DND-41 (cell line): ENCODE measurements around the gene PLAC8L1.

Experiments used
- ATAC-seq: fragments of 200-7000 bp; cut with Tn5 transposase; 3 replicates; pipeline ENCODE4 v1.9.1; 2021; ENCODE audit warnings: low read depth; ENCODE audit not compliant: insufficient read depth
- DNase-seq: peaks from one replicate; pipeline ENCODE4 v3.0.0-alpha.2; 2020
- H2AFZ ChIP-seq: 2 replicates; pipeline ENCODE4 v1.6.0; 2012; ENCODE audit warnings: low read depth, low read length
- H3K27ac ChIP-seq: 2 replicates; pipeline ENCODE4 v1.5.1; 2012; ENCODE audit warnings: low read length, inconsistent platforms
- H3K27me3 ChIP-seq: fragments of 200-600 bp; sonication (generic); 2 replicates; pipeline ENCODE4 v1.6.0; 2012; ENCODE audit warnings: low read length, mild to moderate bottlenecking, inconsistent platforms; ENCODE audit not compliant: insufficient read depth, poor library complexity
- H3K36me3 ChIP-seq: 2 replicates; pipeline ENCODE4 v1.5.1; 2012; ENCODE audit warnings: low read length, inconsistent platforms; ENCODE audit not compliant: insufficient read depth
- H3K4me1 ChIP-seq: 2 replicates; pipeline ENCODE4 v1.5.1; 2012; ENCODE audit warnings: mild to moderate bottlenecking, low read length; ENCODE audit not compliant: insufficient read depth
- H3K4me2 ChIP-seq: 2 replicates; pipeline ENCODE4 v1.6.0; 2012; ENCODE audit warnings: mild to moderate bottlenecking, moderate library complexity, low read length, inconsistent platforms; ENCODE audit not compliant: insufficient read depth
- H3K4me3 ChIP-seq, 2 experiments: fragments of 200-600 bp in 1 of 2; shearing (Covaris generic) in 1 of 2; 2 replicates each; pipeline ENCODE4 v1.5.1; 2012 to 2016; ENCODE audit warnings: inconsistent platforms in 2 of 2, low read length in 2 of 2, mild to moderate bottlenecking in 2 of 2, low read depth in 1 of 2, moderate library complexity in 1 of 2
- H3K79me2 ChIP-seq: 2 replicates; pipeline ENCODE4 v1.6.0; 2012; ENCODE audit warnings: low read length, inconsistent platforms; ENCODE audit not compliant: insufficient read depth
- H3K9ac ChIP-seq: 2 replicates; pipeline ENCODE4 v1.6.0; 2012; ENCODE audit warnings: low read depth, mild to moderate bottlenecking, inconsistent platforms, low read length, moderate library complexity
- H3K9me3 ChIP-seq: 2 replicates; pipeline ENCODE4 v1.5.1; 2012; ENCODE audit warnings: low read length, moderate library complexity, mild to moderate bottlenecking, inconsistent platforms; ENCODE audit not compliant: insufficient read depth, severe bottlenecking
- H4K20me1 ChIP-seq: 2 replicates; pipeline ENCODE4 v1.6.0; 2012; ENCODE audit warnings: low read length; ENCODE audit not compliant: insufficient read depth
- EZH2 ChIP-seq: IDR thresholded peaks from 3 replicates; pipeline ENCODE4 v1.6.1; 2012; ENCODE audit warnings: borderline replicate concordance, low read depth, mild to moderate bottlenecking, moderate library complexity, low read length, inconsistent platforms; ENCODE audit not compliant: severe bottlenecking
- TF ChIP-seq, protein P1 (sequence below): IDR thresholded peaks from 2 replicates; pipeline ENCODE4 v1.5.1; 2012; ENCODE audit warnings: borderline replicate concordance, low read length, moderate library complexity, mild to moderate bottlenecking; ENCODE audit not compliant: poor library complexity, severe bottlenecking; ENCODE audit errors: extremely low read depth

The PLAC8L1 gene

DNA sequence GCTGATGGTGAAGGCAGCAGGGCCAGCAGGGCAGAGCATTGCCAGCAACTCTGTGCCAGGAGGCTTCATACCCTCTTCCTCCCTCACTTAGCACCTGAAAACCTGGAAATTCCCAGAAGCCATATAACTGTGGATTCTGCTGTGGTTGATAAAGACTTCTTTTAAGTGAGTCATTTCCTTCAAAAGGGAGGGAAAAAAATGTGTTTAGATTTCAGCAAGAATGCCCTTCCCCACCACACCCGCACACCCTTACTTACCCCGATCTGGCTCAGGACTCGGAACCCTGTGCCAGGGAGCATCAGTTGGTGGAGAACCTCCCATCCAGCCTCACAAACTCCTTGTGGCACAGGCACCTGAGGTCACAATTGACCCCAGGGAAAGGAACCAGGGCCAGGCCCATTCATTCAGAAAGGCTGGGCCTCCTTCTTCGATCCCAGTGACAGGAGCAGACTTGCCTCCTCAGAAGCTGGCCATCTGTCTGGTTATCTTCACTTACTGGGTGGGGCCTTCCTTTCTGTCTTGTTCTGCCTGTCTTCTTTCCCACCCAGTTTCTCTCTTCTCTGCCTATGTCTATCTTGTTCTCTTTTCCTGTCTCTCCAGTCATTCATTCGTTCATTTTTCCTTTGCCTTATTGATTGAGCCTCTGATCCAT, 62.6 kb downstream of the PLAC8L1 start:
- ATAC-seq (no peak), DNase-seq (no peak)
- no peak overlapping the region for H3K4me2 ChIP-seq
- H3K4me3 ChIP-seq: no peak overlapping the region
- H2AFZ ChIP-seq: no peak overlapping the region
- no peaks in the 10 kb centered on the region for H3K36me3 ChIP-seq
- no peaks in the 10 kb centered on the region for H3K4me1 ChIP-seq
- no peak overlapping the region for H3K27ac ChIP-seq
- no peaks in the 10 kb centered on the region for H3K9me3 ChIP-seq
- TF ChIP-seq EZH2: no peak
- TF ChIP-seq, protein P1, sequence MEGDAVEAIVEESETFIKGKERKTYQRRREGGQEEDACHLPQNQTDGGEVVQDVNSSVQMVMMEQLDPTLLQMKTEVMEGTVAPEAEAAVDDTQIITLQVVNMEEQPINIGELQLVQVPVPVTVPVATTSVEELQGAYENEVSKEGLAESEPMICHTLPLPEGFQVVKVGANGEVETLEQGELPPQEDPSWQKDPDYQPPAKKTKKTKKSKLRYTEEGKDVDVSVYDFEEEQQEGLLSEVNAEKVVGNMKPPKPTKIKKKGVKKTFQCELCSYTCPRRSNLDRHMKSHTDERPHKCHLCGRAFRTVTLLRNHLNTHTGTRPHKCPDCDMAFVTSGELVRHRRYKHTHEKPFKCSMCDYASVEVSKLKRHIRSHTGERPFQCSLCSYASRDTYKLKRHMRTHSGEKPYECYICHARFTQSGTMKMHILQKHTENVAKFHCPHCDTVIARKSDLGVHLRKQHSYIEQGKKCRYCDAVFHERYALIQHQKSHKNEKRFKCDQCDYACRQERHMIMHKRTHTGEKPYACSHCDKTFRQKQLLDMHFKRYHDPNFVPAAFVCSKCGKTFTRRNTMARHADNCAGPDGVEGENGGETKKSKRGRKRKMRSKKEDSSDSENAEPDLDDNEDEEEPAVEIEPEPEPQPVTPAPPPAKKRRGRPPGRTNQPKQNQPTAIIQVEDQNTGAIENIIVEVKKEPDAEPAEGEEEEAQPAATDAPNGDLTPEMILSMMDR: no peak
- H3K27me3 ChIP-seq: peaks cover 6% of the 10 kb centered on the region
- no peaks in the 10 kb centered on the region for H3K79me2 ChIP-seq
- no peaks in the 10 kb centered on the region for H4K20me1 ChIP-seq
- no peak overlapping the region for H3K9ac ChIP-seq

DNA sequence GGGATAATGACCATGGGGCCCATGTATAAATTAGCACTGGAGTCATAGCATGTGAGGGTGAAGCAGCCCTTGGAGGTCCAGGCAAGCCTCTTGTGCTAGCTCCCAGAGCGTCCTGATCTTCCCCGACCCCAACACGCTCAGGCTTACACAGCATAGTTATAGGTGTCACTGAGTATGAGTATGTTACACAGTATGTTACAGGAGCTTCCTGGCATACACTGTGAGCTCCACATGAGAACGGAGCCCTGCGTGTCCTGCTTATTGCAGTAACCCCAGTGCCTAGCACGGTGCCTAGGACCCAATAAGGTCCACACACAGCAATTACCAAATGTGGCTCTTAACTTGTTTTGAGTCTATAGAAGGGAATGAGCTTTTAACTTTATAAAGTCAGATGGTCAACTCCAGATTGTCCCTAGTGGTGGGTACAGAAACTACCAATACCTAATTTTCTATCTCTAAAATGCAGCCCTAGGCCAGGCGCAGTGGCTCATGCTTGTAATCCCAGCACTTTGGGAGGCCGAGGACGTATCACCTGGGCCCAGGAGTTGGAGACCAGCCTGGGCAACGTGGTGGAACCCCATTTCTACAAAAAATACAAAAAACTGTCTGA, 64.1 kb downstream of the PLAC8L1 start:
- Histone ChIP-seq H4K20me1 (no peaks in the 10 kb centered on the region), H3K9me3 (no peaks in the 10 kb centered on the region), H3K4me1 (no peaks in the 10 kb centered on the region), H3K79me2 (no peaks in the 10 kb centered on the region), H3K4me2 (no peak overlapping the region), H3K36me3 (no peaks in the 10 kb centered on the region), H3K9ac (no peak overlapping the region), H2AFZ (no peak overlapping the region), H3K4me3 (no peak overlapping the region), H3K27me3 (no peaks in the 10 kb centered on the region), H3K27ac (no peak overlapping the region)
- TF ChIP-seq EZH2: no peak
- TF ChIP-seq, protein P1: peak; percentile 51
- ATAC-seq (peak; percentile 66), DNase-seq (no peak)

DNA sequence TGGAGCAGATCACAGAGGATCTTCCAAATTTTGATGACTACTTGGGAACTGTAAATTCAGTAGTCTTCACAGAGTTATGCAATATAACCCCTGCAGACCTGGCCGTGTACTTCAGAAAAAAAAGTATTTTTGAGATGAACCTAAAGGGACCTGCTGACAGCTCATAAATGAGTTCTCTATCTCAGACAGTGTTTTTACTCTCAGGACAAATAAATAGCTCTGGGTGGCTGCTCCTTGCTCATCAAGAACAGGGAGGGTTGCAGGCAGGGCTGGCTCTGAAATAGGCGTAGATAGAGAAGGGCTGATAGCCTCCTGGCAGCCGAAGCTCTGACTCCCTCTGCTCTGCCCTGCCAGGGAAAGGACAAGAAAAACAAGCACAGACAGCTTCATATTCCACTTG, 64.8 kb downstream of the PLAC8L1 start:
- H2AFZ ChIP-seq: no peak overlapping the region
- no peak overlapping the region for H3K9ac ChIP-seq
- H3K4me2 ChIP-seq: no peak overlapping the region
- DNase-seq (no peak), ATAC-seq (no peak)
- no peaks in the 10 kb centered on the region for H4K20me1 ChIP-seq
- no peaks in the 10 kb centered on the region for H3K36me3 ChIP-seq
- no peak overlapping the region for H3K4me3 ChIP-seq
- H3K9me3 ChIP-seq: no peaks in the 10 kb centered on the region
- no peak overlapping the region for H3K27ac ChIP-seq
- no peaks in the 10 kb centered on the region for H3K27me3 ChIP-seq
- H3K4me1 ChIP-seq: no peaks in the 10 kb centered on the region
- H3K79me2 ChIP-seq: no peaks in the 10 kb centered on the region
- TF ChIP-seq EZH2: no peak
- TF ChIP-seq, protein P1: no peak
